ENCODE measurements around the gene KCNT2. TPM values are rescaled to one million over a fixed set of nuclear protein-coding genes. Genes with fewer than 3 reads are reported as not detected.

The KCNT2 gene
- total RNA-seq, 1 experiment from 2014 or later = 9.1 TPM

GRCh38 chr1:196366817-196367495 lies 241.3 kb downstream of the KCNT2 start:
- H4K20me1 ChIP-seq (ENCODE audit: control insufficient read depth, insufficient read depth, insufficient read length) = no peaks in the 10 kb centered on the region
- no peak overlapping the region for H2BK15ac ChIP-seq (ENCODE audit: low read depth, low read length)
- no peak overlapping the region for H3T11ph ChIP-seq (ENCODE audit: low read length)
- no peaks in the 10 kb centered on the region for H3K79me2 ChIP-seq (ENCODE audit: insufficient read depth, low read length)
- H4K91ac ChIP-seq (ENCODE audit: insufficient read length, low read depth, low read length) = no peak overlapping the region
- no peak overlapping the region for H4K8ac ChIP-seq (replicated peaks; ENCODE audit: insufficient read length, low read depth, low read length)
- DNase-seq = no peak
- no peaks in the 10 kb centered on the region for H3K79me1 ChIP-seq (ENCODE audit: insufficient read depth, low read depth, low read length, poor library complexity, severe bottlenecking)
- H4K5ac ChIP-seq (ENCODE audit: insufficient read length, low read depth, low read length) = no peak overlapping the region
- no peak overlapping the region for H2BK12ac ChIP-seq (ENCODE audit: insufficient read length, low read depth, low read length)
- no peak overlapping the region for H2BK20ac ChIP-seq (ENCODE audit: low read depth, low read length, poor library complexity, severe bottlenecking)
- Mint-ChIP-seq H3K4me1 (peaks cover 15 to 22% of the 10 kb centered on the region in 2 experiments), H3K4me3 (no peak overlapping the region), H3K27me3 (ENCODE audit: low read depth) (no peaks in the 10 kb centered on the region), H3K27ac (no peak overlapping the region), H3K9me3 (no peaks in the 10 kb centered on the region), H3K36me3 (ENCODE audit: insufficient read depth in 1 of 3, low read depth in 3 of 3) (peaks cover 0 to 6% (median 4%) of the 10 kb centered on the region in 3 experiments; a peak in 4 of 7 replicates)
- no CpG with 5 or more reads among the region's 5 CpGs for WGBS (ENCODE audit: extremely low coverage, insufficient read length, low lambda C conversion rate)
- no peak overlapping the region for H3K14ac ChIP-seq (ENCODE audit: insufficient read depth, low read length)
- no peak overlapping the region for H3K9ac ChIP-seq (ENCODE audit: extremely low read depth, insufficient read length, low read length)
- H2BK120ac ChIP-seq (ENCODE audit: low read depth, low read length, poor library complexity, severe bottlenecking) = no peak overlapping the region
- no peak overlapping the region for H3K18ac ChIP-seq (ENCODE audit: insufficient read length, low read depth, low read length)
- H3K23me2 ChIP-seq (ENCODE audit: insufficient read length, low read depth, low read length, poor library complexity, severe bottlenecking) = no peaks in the 10 kb centered on the region
- H3K27me3 ChIP-seq (ENCODE audit: insufficient read depth, low read length) = no peaks in the 10 kb centered on the region
- no peak overlapping the region for H2AFZ ChIP-seq (ENCODE audit: low read length)
- no peak overlapping the region for H3K56ac ChIP-seq (ENCODE audit: insufficient read length, low read depth, low read length)
- TF ChIP-seq CTCF (conservative IDR thresholded peaks at IDR 0.05) = no peak
- no peak overlapping the region for H3K27ac ChIP-seq (ENCODE audit: insufficient read length, low read depth, low read length)
- no peak overlapping the region for H2AK5ac ChIP-seq (ENCODE audit: insufficient read length, low read length)
- no peaks in the 10 kb centered on the region for H3K9me3 ChIP-seq (ENCODE audit: control insufficient read depth, low read depth, low read length)
- no peak overlapping the region for H2BK5ac ChIP-seq (ENCODE audit: insufficient read length, low read length)
- no peak overlapping the region for H3K4me2 ChIP-seq (ENCODE audit: insufficient read depth, insufficient read length, low read length)
- no peak overlapping the region for H3K4ac ChIP-seq (ENCODE audit: low read depth, low read length)
- no peak overlapping the region for H3K23ac ChIP-seq (ENCODE audit: insufficient read length, low read depth, low read length)
- H3K4me1 ChIP-seq (ENCODE audit: insufficient read depth, low read length) = no peaks in the 10 kb centered on the region

All from H9 (cell line).